Measurements from ENCODE around the gene THAP7. TPM values are rescaled to one million over a fixed set of nuclear protein-coding genes. Genes with fewer than 3 reads are reported as not detected.

Gene THAP7
- total RNA-seq, 1 experiment from 2014 or later = 27.7 TPM

DNA sequence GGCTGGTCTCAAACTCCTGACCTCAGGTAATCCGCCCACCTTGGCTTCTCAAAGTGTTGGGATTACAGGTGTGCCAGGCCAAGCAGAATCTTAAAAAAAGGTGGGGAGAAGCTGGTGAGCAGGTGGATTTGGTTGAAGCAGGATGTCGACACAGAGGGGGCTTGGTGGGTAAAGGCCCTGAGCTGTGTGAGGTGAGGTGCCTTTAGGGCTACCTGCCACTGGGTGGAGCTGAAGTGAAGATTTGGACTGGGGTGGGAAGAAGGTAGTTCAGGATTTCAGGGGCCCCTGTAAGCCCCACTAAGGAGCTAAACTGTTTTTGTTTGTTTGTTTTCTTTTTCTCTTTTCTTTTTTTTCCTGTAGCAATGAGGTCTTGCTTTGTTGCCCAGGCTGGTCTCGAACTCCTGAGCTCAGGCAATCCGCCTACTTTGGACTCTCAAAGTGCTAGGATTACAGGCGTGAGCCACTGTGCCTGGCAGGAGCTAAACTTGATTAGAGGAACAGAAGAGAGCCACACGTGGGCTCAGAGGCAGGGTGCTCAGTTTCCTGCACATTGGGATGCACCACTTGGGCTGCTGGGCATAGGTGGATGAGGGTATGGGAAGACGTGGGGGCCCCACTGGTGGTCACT, 19.0 kb upstream of the THAP7 start:
- Histone ChIP-seq H3K4me1 (ENCODE audit: control insufficient read depth in 1 of 2, insufficient read depth in 2 of 2, low read length in 2 of 2) (no peaks in the 10 kb centered on the region), H3K4me2 (ENCODE audit: low read length) (no peak overlapping the region), H2AFZ (ENCODE audit: low read depth, low read length, poor library complexity, severe bottlenecking) (no peak overlapping the region), H3K9ac (ENCODE audit: low read length) (no peak overlapping the region), H3K36me3 (ENCODE audit: control insufficient read depth in 1 of 2, insufficient read depth in 2 of 2, low read length in 2 of 2) (no peaks in the 10 kb centered on the region), H3K9me3 (ENCODE audit: control insufficient read depth in 1 of 2, insufficient read depth in 1 of 2, low read depth in 1 of 2, low read length in 2 of 2) (no peaks in the 10 kb centered on the region), H3K79me2 (ENCODE audit: insufficient read depth, low read length) (no peaks in the 10 kb centered on the region), H3K27me3 (ENCODE audit: insufficient read depth, low read length) (no peaks in the 10 kb centered on the region), H3K4me3 (replicated peaks in 1 of 2; ENCODE audit: low read depth in 1 of 2, low read length in 2 of 2) (no peak overlapping the region), H3K9me2 (ENCODE audit: insufficient read depth) (no peaks in the 10 kb centered on the region), H4K20me1 (ENCODE audit: insufficient read depth) (no peaks in the 10 kb centered on the region), H3K27ac (ENCODE audit: low read depth, low read length) (no peak overlapping the region)
- no TSS peak for BruUV-seq (replicated peaks)
- POLR2A ChIA-PET = no interaction called here
- DNase-seq (ENCODE audit: low read depth, low spot score) = no peak
- no peak; the same call in 1 of the 2 replicates for TF ChIP-seq RAD21 (IDR thresholded peaks at IDR 0.05; ENCODE audit: low read depth)
- TF ChIP-seq, protein P1, sequence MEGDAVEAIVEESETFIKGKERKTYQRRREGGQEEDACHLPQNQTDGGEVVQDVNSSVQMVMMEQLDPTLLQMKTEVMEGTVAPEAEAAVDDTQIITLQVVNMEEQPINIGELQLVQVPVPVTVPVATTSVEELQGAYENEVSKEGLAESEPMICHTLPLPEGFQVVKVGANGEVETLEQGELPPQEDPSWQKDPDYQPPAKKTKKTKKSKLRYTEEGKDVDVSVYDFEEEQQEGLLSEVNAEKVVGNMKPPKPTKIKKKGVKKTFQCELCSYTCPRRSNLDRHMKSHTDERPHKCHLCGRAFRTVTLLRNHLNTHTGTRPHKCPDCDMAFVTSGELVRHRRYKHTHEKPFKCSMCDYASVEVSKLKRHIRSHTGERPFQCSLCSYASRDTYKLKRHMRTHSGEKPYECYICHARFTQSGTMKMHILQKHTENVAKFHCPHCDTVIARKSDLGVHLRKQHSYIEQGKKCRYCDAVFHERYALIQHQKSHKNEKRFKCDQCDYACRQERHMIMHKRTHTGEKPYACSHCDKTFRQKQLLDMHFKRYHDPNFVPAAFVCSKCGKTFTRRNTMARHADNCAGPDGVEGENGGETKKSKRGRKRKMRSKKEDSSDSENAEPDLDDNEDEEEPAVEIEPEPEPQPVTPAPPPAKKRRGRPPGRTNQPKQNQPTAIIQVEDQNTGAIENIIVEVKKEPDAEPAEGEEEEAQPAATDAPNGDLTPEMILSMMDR (IDR thresholded peaks at IDR 0.05 in 2 of 3, conservative IDR thresholded peaks at IDR 0.05 in 1 of 3; ENCODE audit: borderline replicate concordance in 1 of 3, insufficient read depth in 1 of 3, low read depth in 2 of 3, low read length in 2 of 3) = peak; percentile 23 to 65 (median 60); a peak in 5 of 6 replicates
- RAD21 ChIA-PET (ENCODE audit: low non-redundant PET in 1 of 2, low total read pairs in 2 of 2, uncharacterized antibody in 2 of 2, unreplicated experiment in 2 of 2) = interaction anchor here in 1 of 2 experiments (0.6 kb wide), 2 partner anchors 17 to 647 kb away, joined by 3 to 4 read pairs; no protein-coding TSS in a partner anchor
- CTCF ChIA-PET = interaction anchor here (0.7 to 1.8 kb wide), 7 partner anchors 18 to 135 kb away, joined by 3 to 7 read pairs (median 3); partner anchors contain the start of genes LRRC74B and THAP7
- ATAC-seq = peak; percentile 86
- intact Hi-C loops (cut with micrococcal nuclease) = no loop called here

DNA sequence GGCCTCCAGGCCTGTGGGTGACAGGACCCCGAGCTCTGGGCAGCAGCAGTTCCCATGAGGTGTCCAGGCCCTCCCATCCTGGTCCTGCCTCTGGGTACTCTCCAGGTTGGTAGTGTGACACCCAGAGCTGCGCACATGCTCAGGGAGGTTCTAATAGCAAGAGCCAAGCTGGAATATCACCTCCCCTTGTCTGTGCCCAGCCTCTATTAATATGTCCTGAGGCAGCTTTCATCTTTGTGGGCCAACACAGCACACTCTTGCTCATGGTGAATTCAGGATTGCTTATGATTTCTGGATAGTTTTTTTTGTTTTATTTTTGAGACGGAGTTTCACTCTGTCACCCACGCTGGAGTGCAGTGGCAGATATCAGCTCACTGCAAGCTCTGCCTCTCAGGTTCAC, 16.4 kb upstream of the THAP7 start:
- no peaks in the 10 kb centered on the region for H3K36me3 ChIP-seq (ENCODE audit: control insufficient read depth in 1 of 2, insufficient read depth in 2 of 2, low read length in 2 of 2)
- no peak overlapping the region for H3K9ac ChIP-seq (ENCODE audit: low read length)
- no peaks in the 10 kb centered on the region for H3K27me3 ChIP-seq (ENCODE audit: insufficient read depth, low read length)
- no peak overlapping the region for H3K27ac ChIP-seq (ENCODE audit: low read depth, low read length)
- ChIA-PET POLR2A (no interaction called here), RAD21 (ENCODE audit: low non-redundant PET in 1 of 2, low total read pairs in 2 of 2, uncharacterized antibody in 2 of 2, unreplicated experiment in 2 of 2) (no interaction called here), CTCF (no interaction called here)
- ATAC-seq = no peak
- no peaks in the 10 kb centered on the region for H4K20me1 ChIP-seq (ENCODE audit: insufficient read depth)
- intact Hi-C loops (cut with micrococcal nuclease) = no loop called here
- TF ChIP-seq EZH2 (IDR thresholded peaks at IDR 0.05) (no peak), CEBPB (IDR thresholded peaks at IDR 0.05; ENCODE audit: low read depth) (no peak), CBX3 (IDR thresholded peaks at IDR 0.05; ENCODE audit: low read depth) (no peak), JUND (IDR thresholded peaks at IDR 0.05) (no peak), SRF (IDR thresholded peaks at IDR 0.05; ENCODE audit: low read depth) (no peak), TCF7L2 (IDR thresholded peaks at IDR 0.05; ENCODE audit: borderline replicate concordance, extremely low read depth, insufficient read depth, insufficient read length) (no peak), EGR1 (IDR thresholded peaks at IDR 0.05; ENCODE audit: low read depth) (no peak), YY1 (IDR thresholded peaks at IDR 0.05; ENCODE audit: extremely low read depth, insufficient replicate concordance, low read depth, low read length) (no peak), EZH2phosphoT487 (IDR thresholded peaks at IDR 0.05; ENCODE audit: borderline replicate concordance) (no peak), ZNF274 (IDR thresholded peaks at IDR 0.05; ENCODE audit: low read depth, low read length) (no peak), FOSL1 (IDR thresholded peaks at IDR 0.05; ENCODE audit: low read depth) (no peak), SIN3A (IDR thresholded peaks at IDR 0.05; ENCODE audit: low read depth) (no peak), RAD21 (IDR thresholded peaks at IDR 0.05; ENCODE audit: low read depth) (no peak)
- TF ChIP-seq, protein P2, sequence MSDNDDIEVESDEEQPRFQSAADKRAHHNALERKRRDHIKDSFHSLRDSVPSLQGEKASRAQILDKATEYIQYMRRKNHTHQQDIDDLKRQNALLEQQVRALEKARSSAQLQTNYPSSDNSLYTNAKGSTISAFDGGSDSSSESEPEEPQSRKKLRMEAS (IDR thresholded peaks at IDR 0.05) = no peak
- TF ChIP-seq, protein P3, sequence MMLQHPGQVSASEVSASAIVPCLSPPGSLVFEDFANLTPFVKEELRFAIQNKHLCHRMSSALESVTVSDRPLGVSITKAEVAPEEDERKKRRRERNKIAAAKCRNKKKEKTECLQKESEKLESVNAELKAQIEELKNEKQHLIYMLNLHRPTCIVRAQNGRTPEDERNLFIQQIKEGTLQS (IDR thresholded peaks at IDR 0.05) = no peak
- TF ChIP-seq, protein P1 (IDR thresholded peaks at IDR 0.05 in 2 of 3, conservative IDR thresholded peaks at IDR 0.05 in 1 of 3; ENCODE audit: borderline replicate concordance in 1 of 3, insufficient read depth in 1 of 3, low read depth in 2 of 3, low read length in 2 of 3) = no peak
- no peak overlapping the region for H3K4me2 ChIP-seq (ENCODE audit: low read length)
- H3K4me1 ChIP-seq (ENCODE audit: control insufficient read depth in 1 of 2, insufficient read depth in 2 of 2, low read length in 2 of 2) = peaks cover 15 to 19% of the 10 kb centered on the region in 2 experiments
- DNase-seq (ENCODE audit: low read depth, low spot score) = no peak
- no peaks in the 10 kb centered on the region for H3K9me3 ChIP-seq (ENCODE audit: control insufficient read depth in 1 of 2, insufficient read depth in 1 of 2, low read depth in 1 of 2, low read length in 2 of 2)
- H3K4me3 ChIP-seq (replicated peaks in 1 of 2; ENCODE audit: low read depth in 1 of 2, low read length in 2 of 2) = no peak overlapping the region
- H3K79me2 ChIP-seq (ENCODE audit: insufficient read depth, low read length) = no peaks in the 10 kb centered on the region
- no peak overlapping the region for H2AFZ ChIP-seq (ENCODE audit: low read depth, low read length, poor library complexity, severe bottlenecking)
- no peaks in the 10 kb centered on the region for H3K9me2 ChIP-seq (ENCODE audit: insufficient read depth)
- no TSS peak for BruUV-seq (replicated peaks)

Measured in HCT116 (cell line).